ENCODE results near the gene ELL. TPM values are rescaled to one million over a fixed set of nuclear protein-coding genes. Genes with fewer than 3 reads are reported as not detected.

The ELL gene
- total RNA-seq, 1 experiment from 2014 or later = 17.3 TPM

DNA sequence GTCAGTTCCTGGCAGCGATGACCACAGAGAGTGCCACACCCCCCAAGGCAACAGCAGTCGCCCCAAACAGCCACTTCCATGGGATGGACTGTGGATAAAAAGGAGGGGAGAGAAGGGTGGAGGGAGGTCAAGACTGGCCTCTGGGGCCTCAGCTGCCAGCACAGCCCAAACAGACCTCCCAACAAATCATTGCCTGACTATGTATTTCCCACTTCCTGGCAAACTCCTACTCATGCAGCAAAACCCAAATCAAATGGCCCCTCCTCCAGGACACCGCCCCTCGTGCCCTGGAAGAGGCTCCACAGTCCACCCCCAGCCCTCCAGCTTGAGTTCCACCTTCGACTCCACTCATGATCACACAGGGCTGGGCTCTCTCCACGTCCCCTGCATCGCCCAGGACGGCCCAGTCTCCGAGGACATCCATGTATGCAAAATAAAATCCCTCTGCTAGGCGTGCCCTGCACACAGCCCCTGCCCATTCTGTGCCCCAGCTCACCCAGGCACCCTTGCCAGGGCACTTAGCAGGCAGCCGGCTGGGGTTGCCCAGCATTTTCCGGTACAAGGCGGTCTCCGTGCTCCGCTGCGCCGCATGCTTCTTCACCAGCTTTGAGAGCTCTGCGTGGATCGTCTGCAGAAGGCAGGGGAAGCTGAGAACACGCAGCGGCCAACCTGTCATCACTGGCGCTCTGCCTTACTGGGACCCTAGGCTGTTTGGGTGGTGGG lies 10.5 kb upstream of the ELL start:
- CTCF ChIA-PET = interaction anchor here (0.6 to 2.6 kb wide), 2 partner anchors 22 to 63 kb away, joined by 3 to 11 read pairs; no protein-coding TSS in a partner anchor
- H3K4me1 Mint-ChIP-seq = no peaks in the 10 kb centered on the region
- no peak overlapping the region for H3K27ac Mint-ChIP-seq
- no peaks in the 10 kb centered on the region for H3K9me3 Mint-ChIP-seq
- POLR2A ChIA-PET = no interaction called here
- no peaks in the 10 kb centered on the region for H3K27me3 Mint-ChIP-seq (ENCODE audit: low read depth)
- peaks cover 37% of the 10 kb centered on the region for H3K36me3 Mint-ChIP-seq
- ATAC-seq = no peak
- DNase-seq (ENCODE audit: low spot score) = no peak
- TF ChIP-seq TCF7 (CRISPR knock-in tag; IDR thresholded peaks at IDR 0.05; ENCODE audit: low read depth) (no peak), ESRRA (CRISPR knock-in tag; IDR thresholded peaks at IDR 0.05; ENCODE audit: borderline replicate concordance) (no peak), MYBL2 (CRISPR knock-in tag; IDR thresholded peaks at IDR 0.05) (no peak)
- TF ChIP-seq, protein P1, sequence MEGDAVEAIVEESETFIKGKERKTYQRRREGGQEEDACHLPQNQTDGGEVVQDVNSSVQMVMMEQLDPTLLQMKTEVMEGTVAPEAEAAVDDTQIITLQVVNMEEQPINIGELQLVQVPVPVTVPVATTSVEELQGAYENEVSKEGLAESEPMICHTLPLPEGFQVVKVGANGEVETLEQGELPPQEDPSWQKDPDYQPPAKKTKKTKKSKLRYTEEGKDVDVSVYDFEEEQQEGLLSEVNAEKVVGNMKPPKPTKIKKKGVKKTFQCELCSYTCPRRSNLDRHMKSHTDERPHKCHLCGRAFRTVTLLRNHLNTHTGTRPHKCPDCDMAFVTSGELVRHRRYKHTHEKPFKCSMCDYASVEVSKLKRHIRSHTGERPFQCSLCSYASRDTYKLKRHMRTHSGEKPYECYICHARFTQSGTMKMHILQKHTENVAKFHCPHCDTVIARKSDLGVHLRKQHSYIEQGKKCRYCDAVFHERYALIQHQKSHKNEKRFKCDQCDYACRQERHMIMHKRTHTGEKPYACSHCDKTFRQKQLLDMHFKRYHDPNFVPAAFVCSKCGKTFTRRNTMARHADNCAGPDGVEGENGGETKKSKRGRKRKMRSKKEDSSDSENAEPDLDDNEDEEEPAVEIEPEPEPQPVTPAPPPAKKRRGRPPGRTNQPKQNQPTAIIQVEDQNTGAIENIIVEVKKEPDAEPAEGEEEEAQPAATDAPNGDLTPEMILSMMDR (IDR thresholded peaks at IDR 0.05) = no peak
- TF ChIP-seq, protein P2, sequence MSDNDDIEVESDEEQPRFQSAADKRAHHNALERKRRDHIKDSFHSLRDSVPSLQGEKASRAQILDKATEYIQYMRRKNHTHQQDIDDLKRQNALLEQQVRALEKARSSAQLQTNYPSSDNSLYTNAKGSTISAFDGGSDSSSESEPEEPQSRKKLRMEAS (CRISPR knock-in tag; IDR thresholded peaks at IDR 0.05) = no peak
- TF ChIP-seq, protein P3, sequence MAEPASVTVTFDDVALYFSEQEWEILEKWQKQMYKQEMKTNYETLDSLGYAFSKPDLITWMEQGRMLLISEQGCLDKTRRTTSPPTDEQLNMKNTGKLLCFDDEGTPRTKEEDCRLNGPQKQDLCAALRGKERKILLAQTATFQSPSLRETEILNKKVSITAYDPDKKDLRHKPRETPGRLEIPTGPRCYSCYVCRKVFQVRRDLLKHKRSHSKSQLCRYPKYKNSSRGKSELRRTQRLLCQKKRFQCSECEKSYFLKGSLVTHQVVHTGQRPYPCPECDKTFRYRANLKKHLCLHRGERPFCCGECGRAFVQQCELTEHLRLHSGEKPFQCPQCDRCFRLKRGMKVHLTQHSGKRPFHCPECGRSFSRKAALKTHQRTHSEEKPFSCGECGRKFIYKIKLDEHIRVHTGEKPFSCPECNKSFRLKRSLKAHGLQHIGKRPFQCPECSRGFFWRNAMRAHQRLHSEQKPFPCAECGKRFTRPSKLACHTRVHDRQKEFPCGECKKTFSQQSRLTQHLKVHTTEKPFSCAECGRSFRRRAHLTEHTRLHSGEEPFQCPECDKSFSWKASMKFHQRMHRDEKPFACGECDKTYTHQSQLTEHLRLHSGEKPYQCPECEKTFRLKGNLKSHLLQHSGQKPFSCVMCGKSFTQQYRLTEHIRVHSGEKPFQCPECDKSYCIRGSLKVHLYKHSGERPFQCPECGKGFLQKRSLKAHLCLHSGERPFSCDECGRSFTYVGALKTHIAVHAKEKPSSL (CRISPR knock-in tag; conservative IDR thresholded peaks at IDR 0.05) = no peak
- TF ChIP-seq, protein P4, sequence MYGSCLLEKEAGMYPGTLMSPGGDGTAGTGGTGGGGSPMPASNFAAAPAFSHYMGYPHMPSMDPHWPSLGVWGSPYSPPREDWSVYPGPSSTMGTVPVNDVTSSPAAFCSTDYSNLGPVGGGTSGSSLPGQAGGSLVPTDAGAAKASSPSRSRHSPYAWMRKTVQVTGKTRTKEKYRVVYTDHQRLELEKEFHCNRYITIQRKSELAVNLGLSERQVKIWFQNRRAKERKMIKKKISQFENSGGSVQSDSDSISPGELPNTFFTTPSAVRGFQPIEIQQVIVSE (CRISPR knock-in tag; IDR thresholded peaks at IDR 0.05; ENCODE audit: borderline replicate concordance) = no peak
- H3K4me3 Mint-ChIP-seq = no peak overlapping the region

DNA sequence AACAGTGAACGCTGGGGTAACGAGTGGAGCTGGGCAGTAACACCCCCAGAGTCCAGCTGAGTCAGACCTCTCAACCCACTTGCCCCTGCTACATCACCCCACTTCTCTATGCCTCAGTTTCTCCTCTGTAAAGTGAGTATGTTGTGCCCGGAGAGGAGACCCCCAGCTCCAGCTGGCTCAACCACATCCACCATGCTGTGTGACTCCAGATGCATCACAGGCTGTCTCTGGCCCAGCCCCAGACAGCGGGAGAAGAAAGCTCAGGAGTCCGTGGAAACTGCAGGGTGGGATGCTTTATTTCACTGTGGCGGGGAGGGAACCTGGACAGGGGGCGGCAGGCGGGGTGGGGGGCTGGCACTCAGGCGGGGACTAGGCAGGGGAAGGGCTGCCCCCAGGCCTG lies 9.6 kb upstream of the ELL start:
- Mint-ChIP-seq H3K4me1 (no peaks in the 10 kb centered on the region), H3K27me3 (ENCODE audit: low read depth) (no peaks in the 10 kb centered on the region), H3K9me3 (no peaks in the 10 kb centered on the region), H3K4me3 (no peak overlapping the region), H3K36me3 (peaks cover 30% of the 10 kb centered on the region), H3K27ac (no peak overlapping the region)
- DNase-seq (ENCODE audit: low spot score) = no peak
- POLR2A ChIA-PET = no interaction called here
- CTCF ChIA-PET = interaction anchor here (1.9 to 2.8 kb wide), 2 partner anchors 11 to 62 kb away, joined by 6 to 7 read pairs; no protein-coding TSS in a partner anchor
- ATAC-seq = no peak
- TF ChIP-seq ZNF396 (CRISPR knock-in tag; IDR thresholded peaks at IDR 0.05; ENCODE audit: borderline replicate concordance) = no peak
- TF ChIP-seq, protein P2 (CRISPR knock-in tag; IDR thresholded peaks at IDR 0.05) = no peak
- no peak for TF ChIP-seq TEAD4 (CRISPR knock-in tag; IDR thresholded peaks at IDR 0.05)
- TF ChIP-seq, protein P5, sequence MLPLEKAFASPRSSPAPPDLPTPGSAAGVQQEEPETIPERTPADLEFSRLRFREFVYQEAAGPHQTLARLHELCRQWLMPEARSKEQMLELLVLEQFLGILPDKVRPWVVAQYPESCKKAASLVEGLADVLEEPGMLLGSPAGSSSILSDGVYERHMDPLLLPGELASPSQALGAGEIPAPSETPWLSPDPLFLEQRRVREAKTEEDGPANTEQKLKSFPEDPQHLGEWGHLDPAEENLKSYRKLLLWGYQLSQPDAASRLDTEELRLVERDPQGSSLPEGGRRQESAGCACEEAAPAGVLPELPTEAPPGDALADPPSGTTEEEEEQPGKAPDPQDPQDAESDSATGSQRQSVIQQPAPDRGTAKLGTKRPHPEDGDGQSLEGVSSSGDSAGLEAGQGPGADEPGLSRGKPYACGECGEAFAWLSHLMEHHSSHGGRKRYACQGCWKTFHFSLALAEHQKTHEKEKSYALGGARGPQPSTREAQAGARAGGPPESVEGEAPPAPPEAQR (CRISPR knock-in tag; IDR thresholded peaks at IDR 0.05) = no peak
- TF ChIP-seq, protein P6, sequence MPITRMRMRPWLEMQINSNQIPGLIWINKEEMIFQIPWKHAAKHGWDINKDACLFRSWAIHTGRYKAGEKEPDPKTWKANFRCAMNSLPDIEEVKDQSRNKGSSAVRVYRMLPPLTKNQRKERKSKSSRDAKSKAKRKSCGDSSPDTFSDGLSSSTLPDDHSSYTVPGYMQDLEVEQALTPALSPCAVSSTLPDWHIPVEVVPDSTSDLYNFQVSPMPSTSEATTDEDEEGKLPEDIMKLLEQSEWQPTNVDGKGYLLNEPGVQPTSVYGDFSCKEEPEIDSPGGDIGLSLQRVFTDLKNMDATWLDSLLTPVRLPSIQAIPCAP (CRISPR knock-in tag; IDR thresholded peaks at IDR 0.05) = no peak
- TF ChIP-seq, protein P7, sequence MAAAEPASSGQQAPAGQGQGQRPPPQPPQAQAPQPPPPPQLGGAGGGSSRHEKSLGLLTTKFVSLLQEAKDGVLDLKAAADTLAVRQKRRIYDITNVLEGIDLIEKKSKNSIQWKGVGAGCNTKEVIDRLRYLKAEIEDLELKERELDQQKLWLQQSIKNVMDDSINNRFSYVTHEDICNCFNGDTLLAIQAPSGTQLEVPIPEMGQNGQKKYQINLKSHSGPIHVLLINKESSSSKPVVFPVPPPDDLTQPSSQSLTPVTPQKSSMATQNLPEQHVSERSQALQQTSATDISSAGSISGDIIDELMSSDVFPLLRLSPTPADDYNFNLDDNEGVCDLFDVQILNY (CRISPR knock-in tag; IDR thresholded peaks at IDR 0.05) = no peak
- TF ChIP-seq ZNF121 (CRISPR knock-in tag; IDR thresholded peaks at IDR 0.05) = no peak
- no peak for TF ChIP-seq ATF1 (CRISPR knock-in tag; IDR thresholded peaks at IDR 0.05)
- TF ChIP-seq, protein P8, sequence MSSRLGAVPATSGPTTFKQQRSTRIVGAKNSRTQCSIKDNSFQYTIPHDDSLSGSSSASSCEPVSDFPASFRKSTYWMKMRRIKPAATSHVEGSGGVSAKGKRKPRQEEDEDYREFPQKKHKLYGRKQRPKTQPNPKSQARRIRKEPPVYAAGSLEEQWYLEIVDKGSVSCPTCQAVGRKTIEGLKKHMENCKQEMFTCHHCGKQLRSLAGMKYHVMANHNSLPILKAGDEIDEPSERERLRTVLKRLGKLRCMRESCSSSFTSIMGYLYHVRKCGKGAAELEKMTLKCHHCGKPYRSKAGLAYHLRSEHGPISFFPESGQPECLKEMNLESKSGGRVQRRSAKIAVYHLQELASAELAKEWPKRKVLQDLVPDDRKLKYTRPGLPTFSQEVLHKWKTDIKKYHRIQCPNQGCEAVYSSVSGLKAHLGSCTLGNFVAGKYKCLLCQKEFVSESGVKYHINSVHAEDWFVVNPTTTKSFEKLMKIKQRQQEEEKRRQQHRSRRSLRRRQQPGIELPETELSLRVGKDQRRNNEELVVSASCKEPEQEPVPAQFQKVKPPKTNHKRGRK (CRISPR knock-in tag; IDR thresholded peaks at IDR 0.05; ENCODE audit: borderline replicate concordance) = no peak
- no peak for TF ChIP-seq NFATC4 (CRISPR knock-in tag; IDR thresholded peaks at IDR 0.05)
- TF ChIP-seq HMGA2 (CRISPR knock-in tag; IDR thresholded peaks at IDR 0.05) = no peak
- no peak for TF ChIP-seq TEAD1 (CRISPR knock-in tag; IDR thresholded peaks at IDR 0.05)
- no peak for TF ChIP-seq OVOL2 (CRISPR knock-in tag; IDR thresholded peaks at IDR 0.05; ENCODE audit: borderline replicate concordance)
- no peak for TF ChIP-seq GRHL2 (CRISPR knock-in tag; IDR thresholded peaks at IDR 0.05; ENCODE audit: insufficient replicate concordance, severe bottlenecking)
